Fibroblast of skin of right quadriceps (primary cell): ENCODE results near the gene OSBPL9.
A peak's percentile ranks its signal among the peaks of the same experiment; 100 is the strongest.
"Not testable (repeated sequence)": the region's sequence is repeated elsewhere in the genome, so short reads cannot be mapped to it uniquely, and the experiment has no call there.

Experiments used
- DNase-seq: peaks from one replicate; pipeline ENCODE4 v3.0.0-alpha.2; 2013

Gene OSBPL9

GRCh38 chr1:51616903-51617708 lies at the start of gene OSBPL9:
TSS of gene OSBPL9 (plus strand) at chr1:51617092. CDS start at chr1:51617111, 19 bp downstream.
- peak; percentile 92 for DNase-seq

- DNase-seq: peak; percentile 85
Measured at GRCh38 chr1:51567653-51568052, 49.2 kb upstream of the OSBPL9 start.

GRCh38 chr1:51568231-51568935 lies 48.5 kb upstream of the OSBPL9 start:
- DNase-seq: no peak

GRCh38 chr1:51569284-51570062 lies 47.4 kb upstream of the OSBPL9 start:
- peak; percentile 78 for DNase-seq

GRCh38 chr1:51570063-51570710 lies 46.7 kb upstream of the OSBPL9 start:
- no peak for DNase-seq

- no peak for DNase-seq
Measured at GRCh38 chr1:51572365-51572764, 44.5 kb upstream of the OSBPL9 start.

GRCh38 chr1:51574796-51575195 lies 42.1 kb upstream of the OSBPL9 start:
- no peak for DNase-seq

- DNase-seq: peak; percentile 83
Measured at GRCh38 chr1:51575406-51576084, 41.3 kb upstream of the OSBPL9 start.

GRCh38 chr1:51576085-51576444 lies 40.8 kb upstream of the OSBPL9 start:
- no peak for DNase-seq

GRCh38 chr1:51576923-51577322 lies 40.0 kb upstream of the OSBPL9 start:
- no peak for DNase-seq

GRCh38 chr1:51578383-51579109 lies 38.3 kb upstream of the OSBPL9 start:
- DNase-seq: no peak

GRCh38 chr1:51581238-51581637 lies 35.7 kb upstream of the OSBPL9 start:
- DNase-seq: no peak

- peak; percentile 34 for DNase-seq
Measured at GRCh38 chr1:51583532-51583931, 33.4 kb upstream of the OSBPL9 start.

GRCh38 chr1:51584021-51584420 lies 32.9 kb upstream of the OSBPL9 start:
- no peak for DNase-seq

GRCh38 chr1:51592711-51593110 lies 24.2 kb upstream of the OSBPL9 start:
- no peak for DNase-seq

- DNase-seq: no peak
Measured at GRCh38 chr1:51594716-51595115, 22.2 kb upstream of the OSBPL9 start.

- DNase-seq: no peak
Measured at GRCh38 chr1:51600529-51600928, 16.4 kb upstream of the OSBPL9 start.

- no peak for DNase-seq
Measured at GRCh38 chr1:51600965-51601364, 15.9 kb upstream of the OSBPL9 start.

- DNase-seq: no peak
Measured at GRCh38 chr1:51605961-51606723, 10.8 kb upstream of the OSBPL9 start.

GRCh38 chr1:51607681-51608095 lies 9.2 kb upstream of the OSBPL9 start:
- DNase-seq: peak; percentile 11

GRCh38 chr1:51610104-51610503 lies 6.8 kb upstream of the OSBPL9 start:
- not testable (repeated sequence) for DNase-seq
